GM19193 (cell line): ENCODE data around the gene NRP1.

ENCODE experiments used
- POLR2A ChIP-seq: IDR thresholded peaks from 4 replicates; pipeline ENCODE4 v1.6.1; 2011; ENCODE audit not compliant: insufficient read depth, insufficient read length; ENCODE audit errors: extremely low read depth

Gene NRP1

DNA sequence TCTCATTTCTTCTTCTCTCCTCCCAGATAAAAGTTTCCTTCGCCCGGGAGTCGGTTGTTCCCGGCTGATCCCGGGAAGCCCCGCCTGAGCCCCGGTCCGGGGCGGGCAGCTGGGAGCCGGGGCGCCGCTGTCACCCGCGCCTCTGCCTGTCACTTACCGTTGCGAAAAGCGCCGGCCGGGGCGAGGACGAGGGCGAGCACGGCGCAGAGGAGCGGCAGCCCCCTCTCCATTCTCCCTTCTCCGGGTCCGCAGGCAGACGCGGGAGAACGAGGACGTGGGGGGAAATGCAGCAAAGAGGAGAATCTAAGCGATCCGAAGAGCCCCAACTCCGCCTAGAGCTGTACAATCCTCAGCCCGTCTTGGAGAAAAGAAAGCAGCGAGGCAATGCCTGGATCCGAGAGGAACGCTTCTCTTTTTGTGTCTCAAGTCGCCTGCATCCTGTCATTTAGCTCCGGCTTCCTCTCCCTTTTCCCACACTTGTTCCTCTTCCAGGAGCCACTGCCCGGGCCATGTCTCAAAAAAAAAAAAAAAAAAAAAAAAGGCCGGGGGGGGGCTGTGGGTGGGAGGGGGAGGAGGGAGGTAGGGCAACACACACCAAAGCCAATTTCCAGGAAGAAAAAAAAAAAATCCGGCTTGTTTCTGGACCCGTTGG is at the start of gene NRP1:
NRP1 (minus strand) TSS at position 515 of the 652 bp plus-strand sequence; CDS start at position 230, 285 bp downstream.
- TF ChIP-seq POLR2A = no peak

DNA sequence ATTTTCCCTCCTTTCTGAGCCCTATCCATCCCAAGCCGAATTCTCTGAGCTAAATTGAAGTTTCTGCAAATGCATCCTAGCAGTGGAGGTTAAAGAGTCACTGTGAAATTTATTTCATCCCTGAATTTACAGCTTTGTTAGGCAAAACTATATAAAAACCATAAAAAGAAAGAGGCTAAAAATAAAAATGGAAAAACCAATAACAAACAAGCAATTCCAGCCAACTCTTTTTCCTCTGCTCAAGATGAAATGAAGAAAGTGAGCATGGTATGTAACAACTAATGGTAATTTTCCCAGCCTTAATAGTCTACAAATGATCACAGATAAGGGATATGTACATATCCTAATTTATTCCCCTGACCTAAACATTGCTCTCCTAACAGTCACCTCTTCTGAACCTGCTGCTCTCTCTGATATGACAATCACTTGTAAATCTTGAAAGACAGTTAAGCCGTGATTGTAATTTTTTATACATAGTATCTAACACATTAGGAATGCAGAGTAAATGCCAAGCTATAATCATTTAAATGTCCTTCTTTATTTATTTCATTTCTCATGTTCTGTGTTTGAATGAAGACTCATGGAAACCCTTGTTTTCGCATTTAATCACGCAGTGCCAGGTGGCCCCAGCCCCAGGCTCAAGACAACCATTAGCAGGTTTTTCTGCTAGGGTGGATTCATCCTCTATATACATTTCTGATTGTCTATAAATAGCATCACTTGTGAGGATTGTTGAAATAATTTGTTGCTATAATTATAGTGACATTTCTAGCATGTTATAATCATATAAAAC is 48.6 kb upstream of the NRP1 start:
- no peak for TF ChIP-seq POLR2A

DNA sequence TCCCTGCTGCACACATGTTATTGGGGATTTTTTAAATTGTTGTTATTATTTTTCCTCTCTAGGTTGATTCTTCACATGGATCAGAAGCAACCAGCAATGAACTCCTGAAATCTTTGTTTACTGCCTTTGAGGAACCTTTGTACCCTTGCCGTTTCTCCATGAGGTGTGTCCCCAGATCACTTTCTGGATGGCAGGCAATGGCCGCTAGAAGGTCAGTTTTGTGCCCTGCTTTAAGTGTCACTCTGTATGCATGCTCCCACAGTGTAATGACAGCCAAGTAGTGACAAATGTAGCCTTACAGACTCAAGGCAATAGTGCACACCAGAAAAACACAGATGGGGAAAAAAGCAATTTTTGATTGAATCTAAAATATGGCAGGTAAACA is 47.7 kb upstream of the NRP1 start:
- TF ChIP-seq POLR2A = no peak

DNA sequence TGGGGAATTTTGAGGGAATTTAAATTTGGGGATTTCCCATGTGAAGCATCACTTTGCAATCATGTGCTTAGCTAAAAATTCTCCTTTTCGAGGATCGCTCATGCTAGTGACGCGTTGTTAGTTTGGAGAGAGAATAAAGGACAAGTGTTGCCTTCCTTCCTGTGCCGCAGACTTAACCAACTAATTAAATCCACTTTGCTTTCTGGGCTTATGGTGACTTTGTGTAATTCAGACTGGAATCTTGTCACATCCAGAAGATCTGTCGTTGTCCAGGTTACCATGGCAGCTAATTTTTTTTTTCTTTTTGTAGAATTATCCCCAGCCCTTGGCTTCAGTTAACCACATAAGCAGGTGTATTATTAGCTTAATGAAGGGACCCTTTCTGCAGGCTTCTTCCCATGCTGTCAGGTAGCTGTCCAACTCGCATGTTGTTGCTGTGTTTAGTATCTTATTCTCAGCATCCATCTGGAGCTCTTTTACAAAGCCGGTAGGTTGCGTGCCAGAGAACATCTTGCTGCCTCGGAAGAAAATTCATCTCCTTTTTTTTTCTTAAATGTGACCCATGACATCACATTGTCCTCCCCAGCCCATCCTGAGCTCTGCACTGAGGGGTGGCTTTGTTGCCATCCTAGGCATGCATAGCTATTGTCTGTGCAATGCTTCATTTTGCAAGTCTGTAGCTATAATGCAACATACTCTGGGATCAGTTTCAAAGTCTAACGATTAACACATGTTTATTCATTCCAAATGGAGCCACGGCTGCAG is 47.2 kb upstream of the NRP1 start:
- TF ChIP-seq POLR2A = no peak

DNA sequence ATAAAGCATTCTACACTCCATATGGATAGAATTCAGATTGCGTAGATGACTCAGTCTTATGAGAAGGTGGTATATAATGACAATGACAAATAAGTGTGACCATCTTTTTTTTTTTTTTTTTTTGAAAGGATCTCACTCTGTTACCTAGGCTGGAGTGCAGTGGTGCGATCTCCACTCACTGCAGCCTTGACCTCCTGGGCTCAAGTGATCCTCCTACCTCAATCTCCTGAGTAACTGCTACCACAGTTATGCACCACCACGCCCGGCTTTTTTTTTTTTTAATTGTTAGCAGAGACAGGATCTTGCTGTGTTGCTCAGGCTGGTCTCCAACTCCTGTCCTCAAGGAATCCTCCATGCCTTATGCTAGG is 43.2 kb upstream of the NRP1 start:
- no peak for TF ChIP-seq POLR2A

DNA sequence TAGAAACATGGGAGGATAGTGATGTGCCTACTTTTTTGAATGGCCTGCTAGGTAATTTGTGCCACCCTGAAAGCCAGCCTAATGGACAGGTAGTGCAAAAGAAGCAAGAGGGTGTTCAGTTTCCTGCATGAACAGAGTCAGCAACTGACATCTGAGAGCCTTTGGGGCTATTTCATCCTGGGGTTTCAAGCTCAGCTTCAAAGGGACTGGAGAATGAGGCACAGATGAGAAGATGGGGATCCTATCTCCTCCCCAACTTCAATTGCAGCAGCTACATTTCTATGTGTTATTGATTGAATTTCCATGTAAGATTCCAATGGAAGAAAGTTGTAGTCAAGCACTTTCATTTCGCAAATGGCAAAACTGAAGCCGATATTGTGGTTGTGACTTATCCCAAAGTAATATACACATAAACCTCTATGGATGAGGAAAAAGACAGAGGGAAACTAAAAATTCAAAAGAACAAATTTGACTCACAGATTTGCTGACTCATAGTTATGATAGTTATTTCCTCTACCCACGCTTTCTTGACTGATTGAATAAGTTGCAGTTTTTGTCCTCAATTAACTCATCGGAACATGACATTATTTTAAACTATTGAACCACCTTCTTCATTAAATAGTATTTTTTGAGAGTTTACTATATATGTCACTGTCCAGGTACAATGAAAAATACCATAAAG is 42.6 kb upstream of the NRP1 start:
- no peak for TF ChIP-seq POLR2A

DNA sequence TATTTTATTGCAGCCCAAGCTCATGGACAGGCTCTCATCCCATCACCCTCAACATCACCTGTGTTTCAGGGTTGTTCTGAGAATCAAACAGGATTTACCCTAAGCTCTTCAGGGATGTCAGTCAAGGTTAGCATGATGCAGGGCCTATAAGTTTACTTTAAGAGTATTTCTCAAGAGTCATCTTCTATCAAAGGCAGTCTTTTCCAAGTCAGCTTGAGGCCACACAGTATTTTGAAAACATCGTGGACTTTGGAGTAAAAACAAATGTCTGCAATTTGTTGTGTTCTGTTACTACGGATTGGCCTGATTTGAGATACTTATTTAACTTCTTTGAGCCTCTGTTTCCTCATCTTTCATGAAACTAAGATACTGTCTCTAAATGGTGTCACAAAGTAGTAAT is 42.0 kb upstream of the NRP1 start:
- no peak for TF ChIP-seq POLR2A

DNA sequence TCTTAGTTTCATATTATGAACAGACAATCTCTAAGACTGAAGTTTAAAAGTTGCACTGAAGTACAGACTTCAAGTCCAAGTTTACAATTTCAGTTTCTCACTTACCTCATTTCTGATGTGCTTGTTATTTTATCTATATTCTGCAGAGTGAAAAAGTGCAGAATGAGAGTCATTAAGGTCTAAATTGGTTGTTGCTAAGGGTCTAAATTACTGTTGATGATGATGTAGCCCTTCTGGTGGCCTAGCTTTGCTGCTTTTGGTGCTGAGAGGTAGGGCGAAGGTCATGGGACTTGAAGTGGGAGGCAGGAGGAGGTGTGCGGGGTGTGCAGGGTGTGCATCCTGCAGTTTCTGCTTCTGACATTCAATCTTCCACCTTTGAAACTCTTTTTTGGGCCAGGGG is 38.8 kb upstream of the NRP1 start:
- no peak for TF ChIP-seq POLR2A

DNA sequence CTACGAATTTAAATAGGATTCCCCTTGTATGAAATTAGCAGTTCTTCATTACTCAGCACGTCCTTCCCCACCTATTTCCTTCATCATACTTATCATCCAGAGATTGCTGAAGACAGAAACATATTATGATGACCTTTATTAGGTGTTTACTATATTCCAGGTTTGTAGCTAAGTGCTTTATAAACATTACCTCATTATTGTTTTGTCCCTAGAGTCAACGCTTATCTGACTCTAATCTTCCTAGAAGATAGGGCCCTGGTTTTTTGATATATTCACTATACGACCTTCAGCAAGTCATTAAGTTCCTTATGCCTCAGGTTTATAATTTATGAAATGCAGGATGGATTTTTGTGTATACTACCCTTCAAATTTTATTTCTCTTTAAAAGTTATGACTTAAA is 36.8 kb upstream of the NRP1 start:
- TF ChIP-seq POLR2A = no peak

DNA sequence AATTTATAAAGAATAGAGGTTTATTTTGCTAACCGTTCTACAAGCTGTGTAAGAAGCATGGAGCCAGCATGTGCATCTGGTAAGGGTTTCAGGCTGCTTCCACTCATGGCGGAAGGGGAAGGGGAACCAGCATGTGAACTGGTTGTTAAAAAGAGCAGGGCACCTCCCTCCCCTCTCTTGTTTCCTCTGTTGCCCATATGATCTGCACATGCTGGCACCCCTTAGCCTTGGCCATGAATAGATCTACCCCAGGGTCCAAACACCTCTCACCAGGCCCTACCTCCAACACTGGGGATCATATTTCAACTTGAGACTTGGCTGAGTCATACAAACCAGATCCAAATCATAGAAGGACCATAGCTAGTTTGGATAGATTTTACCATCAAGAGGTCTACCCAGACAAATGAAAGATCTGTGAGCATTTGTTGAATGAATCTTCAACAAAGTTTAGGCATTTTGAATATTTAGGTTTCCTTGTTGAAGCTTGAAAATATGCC is 36.0 kb upstream of the NRP1 start:
- no peak for TF ChIP-seq POLR2A

DNA sequence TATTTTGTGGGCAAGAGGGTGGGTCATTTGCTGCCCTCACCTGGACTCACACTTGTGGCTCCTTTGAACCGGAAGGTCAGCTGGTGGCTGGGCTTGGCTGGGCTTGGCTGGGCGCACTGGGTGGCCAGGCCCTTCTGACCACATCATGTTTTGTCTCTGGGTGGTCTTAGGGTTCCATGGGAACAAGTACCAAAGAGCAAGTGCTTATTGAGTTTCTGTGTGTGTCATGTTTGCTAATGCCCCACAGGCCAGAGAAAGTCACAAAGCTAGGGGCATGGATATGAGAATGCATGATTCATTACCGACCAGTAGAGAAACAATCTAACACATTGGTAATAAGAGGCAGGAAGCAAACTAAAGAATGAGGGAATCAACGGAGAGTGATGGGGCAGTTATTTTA is 33.6 kb upstream of the NRP1 start:
- TF ChIP-seq POLR2A = no peak

DNA sequence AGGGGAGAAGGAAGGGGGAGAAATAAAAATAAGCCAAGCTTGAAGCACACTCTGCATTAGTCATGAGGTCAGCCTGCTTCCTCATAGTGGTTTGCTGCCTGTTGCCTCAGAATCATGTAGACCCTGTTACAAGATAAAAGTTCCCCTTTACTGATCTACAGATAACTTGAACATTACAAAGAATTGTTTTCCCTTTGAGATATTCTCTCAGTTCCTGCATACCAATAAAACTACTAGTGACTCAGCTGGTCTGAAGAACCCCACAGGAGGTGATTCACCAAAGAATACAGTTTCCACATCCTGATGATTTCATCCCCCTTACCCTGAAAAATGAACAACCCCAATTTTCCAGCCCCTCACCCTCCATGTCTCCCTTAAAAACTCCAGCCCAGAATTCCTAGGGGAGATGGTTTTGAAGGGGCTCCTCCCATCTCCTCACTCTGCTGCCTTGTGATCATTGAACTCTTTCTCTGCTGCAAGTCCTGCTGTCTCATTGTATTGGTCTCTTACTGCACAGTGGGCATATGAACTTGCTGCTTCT is 31.5 kb upstream of the NRP1 start:
- TF ChIP-seq POLR2A = no peak

DNA sequence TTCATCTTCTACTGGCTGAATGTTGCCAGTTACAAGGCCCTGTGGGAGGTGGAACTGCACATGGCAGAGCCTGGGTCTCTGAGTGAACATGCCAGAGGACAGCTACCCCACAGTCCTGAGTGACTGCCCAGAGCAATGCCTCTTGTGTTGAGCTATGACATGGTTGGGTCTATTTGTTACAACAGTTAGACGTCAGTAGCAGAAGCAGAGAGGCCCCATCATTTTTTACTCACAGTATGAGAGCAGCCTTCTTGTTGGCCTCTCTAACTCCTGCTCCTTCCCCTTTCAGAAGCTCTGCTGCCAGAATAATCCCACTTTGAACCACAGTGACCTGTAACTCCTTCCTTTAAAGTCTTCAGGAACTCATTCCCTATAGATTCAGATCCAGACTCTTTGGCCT is 30.8 kb upstream of the NRP1 start:
- TF ChIP-seq POLR2A = no peak

DNA sequence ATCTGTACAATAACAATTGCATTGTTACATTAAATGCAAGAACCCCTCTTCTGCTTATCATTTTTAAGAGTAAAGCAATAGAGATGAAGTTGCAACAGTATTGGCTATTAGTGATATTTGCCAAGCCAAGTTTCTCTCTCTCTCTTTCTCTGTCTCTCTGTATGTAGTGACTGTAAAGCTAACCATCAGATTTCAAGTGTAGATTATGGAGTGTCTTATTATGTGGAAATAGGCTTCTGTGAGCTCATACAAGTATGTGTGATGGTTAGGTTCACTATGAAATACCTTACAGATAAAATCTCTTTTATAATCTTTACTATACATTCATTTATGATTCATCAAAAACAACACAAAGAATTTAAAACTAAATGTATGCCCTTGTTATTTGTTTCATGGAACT is 28.6 kb upstream of the NRP1 start:
- no peak for TF ChIP-seq POLR2A

DNA sequence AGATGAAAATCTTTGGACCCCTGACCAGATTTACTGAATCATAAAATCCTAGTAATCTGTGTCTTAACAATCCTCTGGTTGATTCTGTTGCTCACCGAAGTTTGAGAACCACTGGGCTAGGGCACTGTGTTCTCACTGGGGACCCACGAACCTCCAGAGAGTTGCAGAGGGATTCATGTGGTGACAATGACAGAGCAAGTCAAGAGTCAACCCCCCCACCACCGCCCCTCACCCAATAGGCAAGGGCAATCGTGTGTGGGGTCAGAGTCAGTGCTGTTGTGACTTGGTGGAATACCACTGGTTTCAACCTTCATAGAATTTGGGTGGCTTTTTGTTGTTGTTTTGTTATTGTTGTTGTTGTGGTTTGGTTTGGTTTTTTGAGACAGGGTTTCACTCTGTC is 23.5 kb upstream of the NRP1 start:
- no peak for TF ChIP-seq POLR2A
